Activated CD4-positive, CD25-positive, alpha-beta regulatory T cell treated with anti-CD3 and anti-CD28 coated beads, Interleukin-2, amount 50 U/mL, for 24 hours (primary cell): ENCODE measurements around the gene CSHL1.
"Not testable (repeated sequence)": the region's sequence is repeated elsewhere in the genome, so short reads cannot be mapped to it uniquely, and the experiment has no call there.

Source experiments
- ATAC-seq, 2 donors: fragments of 150-1000 bp; cut with Tn5 transposase; one replicate each; pipeline ENCODE4 v1.10.0; 2021; ENCODE audit warnings: mild to moderate bottlenecking in 1 of 2, moderate library complexity in 1 of 2

CSHL1 gene

GRCh38 chr17:63917646-63918045, 6.6 kb upstream of the CSHL1 start:
- no peak for ATAC-seq

- not testable (repeated sequence) for ATAC-seq
These were observed 6.1 kb upstream of the CSHL1 start for GRCh38 chr17:63917206-63917605.

DNA sequence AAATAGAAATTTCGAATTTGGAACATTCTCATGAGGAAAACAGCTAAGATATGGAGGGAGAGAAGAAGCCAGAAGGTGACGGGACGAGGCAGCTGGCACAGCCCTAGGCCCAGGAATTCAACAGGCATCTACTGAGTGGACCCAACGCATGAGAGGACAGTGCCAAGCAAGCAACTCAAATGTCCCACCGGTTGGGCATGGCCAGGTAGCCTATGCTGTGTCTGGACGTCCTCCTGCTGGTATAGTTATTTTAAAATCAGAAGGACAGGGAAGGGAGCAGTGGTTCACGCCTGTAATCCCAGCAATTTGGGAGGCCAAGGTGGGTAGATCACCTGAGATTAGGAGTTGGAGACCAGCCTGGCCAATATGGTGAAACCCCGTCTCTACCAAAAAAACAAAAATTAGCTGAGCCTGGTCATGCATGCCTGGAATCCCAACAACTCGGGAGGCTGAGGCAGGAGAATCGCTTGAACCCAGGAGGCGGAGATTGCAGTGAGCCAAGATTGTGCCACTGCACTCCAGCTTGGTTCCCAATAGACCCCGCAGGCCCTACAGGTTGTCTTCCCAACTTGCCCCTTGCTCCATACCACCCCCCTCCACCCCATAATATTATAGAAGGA, 5.6 kb upstream of the CSHL1 start:
- ATAC-seq: no peak

- ATAC-seq: not testable (repeated sequence)
These were observed 4.7 kb upstream of the CSHL1 start for GRCh38 chr17:63915753-63916152.

GRCh38 chr17:63914471-63914870, 3.4 kb upstream of the CSHL1 start:
- ATAC-seq: no peak

- ATAC-seq: peak; percentile 73 to 76
These were observed 621 bp upstream of the CSHL1 start for GRCh38 chr17:63911657-63912100.

GRCh38 chr17:63910096-63910495, 962 bp downstream of the CSHL1 start:
- no peak for ATAC-seq

DNA sequence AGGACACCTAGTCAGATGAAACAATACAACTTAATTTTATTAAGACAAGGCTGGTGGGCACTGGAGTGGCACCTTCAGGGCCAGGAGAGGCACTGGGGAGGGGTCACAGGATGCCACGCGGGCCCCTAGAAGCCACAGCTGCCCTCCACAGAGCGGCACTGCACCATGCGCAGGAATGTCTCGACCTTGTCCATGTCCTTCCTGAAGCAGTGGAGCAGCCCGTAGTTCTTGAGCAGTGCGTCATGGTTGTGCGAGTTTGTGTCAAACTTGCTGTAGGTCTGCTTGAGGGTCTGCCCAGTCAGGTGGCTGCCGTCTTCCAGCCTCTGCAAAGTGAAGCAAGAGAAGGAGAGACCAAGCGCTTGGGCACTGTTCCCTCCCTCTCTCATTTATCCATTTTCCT, 1.5 kb downstream of the CSHL1 start:
- ATAC-seq: not testable (repeated sequence)

GRCh38 chr17:63907161-63907778, 3.8 kb downstream of the CSHL1 start:
- ATAC-seq: not testable (repeated sequence)

DNA sequence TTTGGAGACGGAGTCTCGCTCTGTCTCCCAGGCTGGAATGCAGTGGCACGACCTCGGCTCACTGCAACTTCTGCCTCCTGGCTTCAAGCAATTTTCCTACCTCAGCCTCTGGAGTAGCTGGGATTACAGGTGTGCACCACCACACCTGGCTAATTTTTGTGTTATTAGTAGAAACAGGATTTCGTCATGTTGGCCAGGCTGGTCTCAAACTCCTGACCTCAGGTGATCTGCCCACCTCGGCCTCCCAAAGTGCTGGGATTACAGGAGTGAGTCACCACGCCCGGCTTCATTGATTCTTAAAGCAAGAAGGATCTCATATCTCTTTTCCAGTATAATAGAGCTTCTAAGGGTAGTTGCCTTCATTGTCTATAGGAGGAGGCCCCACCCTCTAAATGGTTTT, 6.3 kb downstream of the CSHL1 start:
- ATAC-seq: not testable (repeated sequence)

GRCh38 chr17:63903787-63904201, 7.3 kb downstream of the CSHL1 start:
- ATAC-seq: peak; percentile 44 to 47

DNA sequence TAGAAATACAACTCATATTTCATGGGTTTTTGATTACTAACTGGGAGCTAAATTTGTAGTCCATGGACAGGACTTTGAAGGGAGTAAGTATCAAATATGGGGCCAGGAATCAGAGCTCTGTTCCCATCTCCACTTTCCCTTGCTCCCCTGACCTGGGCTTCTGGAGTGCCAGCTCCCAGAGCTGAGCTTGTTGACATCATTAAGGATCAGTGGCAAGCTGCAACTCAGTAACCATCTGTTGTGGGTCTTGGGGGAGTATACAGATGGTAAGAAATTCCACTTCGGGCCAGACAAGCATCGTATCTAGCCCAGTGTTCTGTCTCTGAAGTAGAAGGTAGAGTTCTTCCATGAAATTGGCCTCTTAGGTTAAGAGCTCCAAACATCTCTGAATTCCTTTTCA, 9.1 kb downstream of the CSHL1 start:
- not testable (repeated sequence) for ATAC-seq

DNA sequence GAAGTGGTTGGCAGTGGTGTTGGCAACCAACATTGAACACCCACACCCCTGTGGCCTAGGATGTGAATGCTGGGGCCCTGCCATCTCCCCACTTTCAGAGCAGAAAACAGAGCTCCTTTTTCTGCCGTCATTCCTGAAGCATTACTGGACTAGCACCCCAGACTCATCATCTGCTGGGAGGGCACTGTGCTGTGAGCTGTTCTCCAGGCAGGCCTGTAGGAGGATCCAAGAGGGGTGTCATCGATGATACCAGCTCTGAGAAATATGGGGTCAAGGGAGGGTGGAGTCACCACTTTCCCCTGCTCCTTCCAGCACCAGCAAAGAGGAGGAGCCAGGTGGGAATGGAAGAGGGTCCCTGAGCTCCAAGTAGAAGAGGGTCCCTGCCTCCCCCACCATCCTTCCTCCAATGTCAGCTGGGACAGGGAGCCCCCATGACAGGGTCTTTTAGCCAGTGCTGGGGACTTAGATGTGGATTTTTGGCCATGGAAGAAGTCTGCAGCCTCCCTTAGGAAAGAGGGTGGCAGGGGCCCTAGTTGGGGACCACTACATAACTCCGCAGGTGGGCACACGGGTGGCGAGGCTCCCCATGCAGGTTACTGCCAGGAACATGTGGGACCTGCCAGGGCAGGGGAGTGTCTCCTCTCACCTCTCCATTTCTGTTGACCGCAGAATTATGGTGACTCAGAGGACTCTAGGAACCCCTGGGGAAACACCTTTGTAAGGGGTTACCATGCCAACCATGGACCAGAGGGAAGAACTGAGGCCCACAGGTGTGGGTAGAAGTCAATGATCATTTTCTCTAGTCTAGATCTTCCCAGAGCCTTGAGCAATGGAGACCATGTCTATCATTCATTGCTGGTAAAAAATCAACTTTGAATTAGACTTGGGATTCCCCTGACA, 11.9 kb downstream of the CSHL1 start:
- ATAC-seq: peak; percentile 84 to 93

GRCh38 chr17:63896524-63897354, 14.3 kb downstream of the CSHL1 start, which contains the start of gene CSH1:
Gene CSH1 (minus strand): TSS chr17:63896574. CDS start chr17:63896511, 63 bp downstream.
- ATAC-seq: not testable (repeated sequence)

GRCh38 chr17:63894821-63895220, 16.2 kb downstream of the CSHL1 start:
- not testable (repeated sequence) for ATAC-seq

- not testable (repeated sequence) for ATAC-seq
These were observed 17.0 kb downstream of the CSHL1 start for GRCh38 chr17:63894021-63894420.

GRCh38 chr17:63892316-63893037, 18.6 kb downstream of the CSHL1 start:
- ATAC-seq: not testable (repeated sequence)

DNA sequence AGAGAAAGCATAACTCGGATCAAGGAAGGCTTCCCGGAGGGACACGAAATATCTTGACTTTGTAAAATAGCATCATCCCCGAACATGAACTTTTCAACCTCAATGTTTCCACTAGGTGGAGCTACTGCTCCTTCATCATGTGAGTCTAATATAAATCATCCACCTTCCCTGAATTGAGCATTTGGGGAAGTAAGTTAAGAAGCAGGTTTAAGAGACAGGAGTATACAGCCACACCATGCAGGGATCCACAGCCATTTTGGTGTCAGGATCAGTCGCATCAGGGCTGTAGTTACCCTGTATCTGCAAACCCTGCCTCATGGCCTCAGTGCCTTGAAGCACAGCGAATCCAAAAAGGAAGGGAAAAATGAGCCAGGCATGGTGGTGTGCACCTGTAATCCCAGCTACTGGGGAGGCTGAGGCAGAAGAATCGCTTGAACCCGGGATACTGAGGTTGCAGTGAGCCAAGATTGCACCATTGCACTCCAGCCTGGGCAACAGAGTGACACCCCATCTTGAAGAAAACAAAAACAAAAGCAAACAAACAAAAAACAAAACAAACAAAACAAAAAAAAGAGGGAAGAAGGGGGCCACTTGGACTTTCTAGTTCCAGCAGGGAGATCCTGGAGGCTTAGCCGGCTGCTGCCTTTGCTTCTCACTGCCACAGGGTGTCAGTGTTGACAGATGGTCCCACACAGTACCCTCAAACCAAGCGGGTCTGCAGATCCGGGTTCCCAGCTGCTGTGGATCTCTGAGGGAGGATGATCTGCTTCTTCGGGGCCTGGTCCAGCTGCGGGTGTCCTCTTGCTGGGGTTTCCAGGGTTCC, 21.8 kb downstream of the CSHL1 start:
- peak in 1 of 2 donors; percentile 65 for ATAC-seq

DNA sequence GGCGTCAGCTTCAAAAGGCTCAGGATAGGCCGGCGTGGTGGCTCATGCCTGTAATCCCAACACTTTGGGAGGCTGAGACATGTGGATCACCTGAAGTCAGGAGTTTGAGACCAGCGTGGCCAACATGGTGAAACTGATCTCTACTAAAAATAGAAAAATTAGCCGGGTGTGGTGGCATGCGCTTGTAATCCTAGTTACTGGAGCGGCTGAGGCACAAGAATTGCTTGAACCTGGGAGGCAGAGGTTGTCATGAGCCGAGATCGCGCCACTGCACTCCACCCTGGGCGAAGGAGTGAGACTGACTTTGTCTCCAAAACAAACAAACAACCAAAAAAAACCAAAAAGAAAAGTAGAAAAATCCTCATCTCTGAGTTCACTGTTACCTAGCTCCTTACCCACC, 25.9 kb downstream of the CSHL1 start:
- ATAC-seq: not testable (repeated sequence)

GRCh38 chr17:63882626-63883126, 28.4 kb downstream of the CSHL1 start:
- not testable (repeated sequence) for ATAC-seq
